ENCODE measurements around the gene SDR42E2. TPM values are rescaled to one million over a fixed set of nuclear protein-coding genes. Genes with fewer than 3 reads are reported as not detected.

SDR42E2 gene
- polyA plus RNA-seq, 2 of the 4 experiments (the other 2 are of a cell fraction): not detected

- ChIA-PET CTCF (interaction anchor here (1.0 to 24.4 kb wide), 17 partner anchors 11 to 253 kb away, joined by 3 to 320 read pairs (median 5); partner anchors contain the start of genes POLR3E and UQCRC2), POLR2A (interaction anchor here (0.6 to 1.4 kb wide), 3 partner anchors 25 to 898 kb away, joined by 5 to 16 read pairs (median 7); no protein-coding TSS in a partner anchor)
- TF ChIP-seq MAZ (IDR thresholded peaks at IDR 0.05; ENCODE audit: borderline replicate concordance, low read depth, low read length) (no peak), KDM1A (IDR thresholded peaks at IDR 0.05; ENCODE audit: low read depth) (peak; percentile 86), NFE2L2 (conservative IDR thresholded peaks at IDR 0.05; ENCODE audit: low read length) (no peak), RCOR1 (IDR thresholded peaks at IDR 0.05; ENCODE audit: low read depth, low read length) (no peak), RFX5 (IDR thresholded peaks at IDR 0.05) (no peak)
- peak overlapping the region; percentile 87 for H3K4me2 ChIP-seq
- WGBS (ENCODE audit: missing lambda C conversion rate): 16% methylated on average over 28 of the region's 35 CpGs
- ATAC-seq: peak; percentile 47 to 63; a peak in 5 of 6 replicates
- peak overlapping the region; percentile 84 for H3K4me3 ChIP-seq
- peak; percentile 33 to 37 for DNase-seq (ENCODE audit: low read depth in 1 of 2, low spot score in 1 of 2)
- H3K27ac ChIP-seq: peak overlapping the region; percentile 90 to 94
- H3K4me1 ChIP-seq: peaks cover 12% of the 10 kb centered on the region
- FAIRE-seq: no peak
- H3K9me3 ChIP-seq: peaks cover 8% of the 10 kb centered on the region
Measured at GRCh38 chr16:22206842-22207714, 44.8 kb downstream of the SDR42E2 start.

- DNase-seq (ENCODE audit: low read depth in 1 of 2, low spot score in 1 of 2) (no peak), ATAC-seq (no peak), FAIRE-seq (no peak)
- WGBS (ENCODE audit: missing lambda C conversion rate): 81% methylated on average over 10 of the region's 10 CpGs
- Histone ChIP-seq H3K9me3 (peaks cover 8% of the 10 kb centered on the region), H3K4me1 (peaks cover 12% of the 10 kb centered on the region), H3K4me2 (peak overlapping the region; percentile 87), H3K27ac (peak overlapping the region in 1 of 2 experiments; percentile 94; a peak in 3 of 6 replicates), H3K4me3 (peak overlapping the region; percentile 84)
- POLR2A ChIA-PET: interaction anchor here (0.6 kb wide), 1 partner anchor 899 kb away, joined by 7 read pairs; no protein-coding TSS in a partner anchor
- TF ChIP-seq JUN (IDR thresholded peaks at IDR 0.05) (no peak), EHMT2 (IDR thresholded peaks at IDR 0.05; ENCODE audit: low read depth) (no peak), CTCF (IDR thresholded peaks at IDR 0.05) (no peak), RFX5 (IDR thresholded peaks at IDR 0.05) (no peak), FOSL2 (IDR thresholded peaks at IDR 0.05) (no peak), FOSL2 (CRISPR knock-in tag; IDR thresholded peaks at IDR 0.05) (no peak), HOXB5 (CRISPR knock-in tag; IDR thresholded peaks at IDR 0.05) (no peak), HOXB13 (CRISPR knock-in tag; IDR thresholded peaks at IDR 0.05; ENCODE audit: low read depth) (no peak)
- CTCF ChIA-PET: interaction anchor here (1.1 to 24.4 kb wide), 8 partner anchors 10 to 254 kb away, joined by 3 to 320 read pairs (median 4); partner anchors contain the start of genes POLR3E and UQCRC2
Measured at GRCh38 chr16:22207715-22208360, 45.5 kb downstream of the SDR42E2 start.

- TF ChIP-seq ELK1 (IDR thresholded peaks at IDR 0.05; ENCODE audit: low read depth, low read length) (no peak), BHLHE40 (IDR thresholded peaks at IDR 0.05; ENCODE audit: low read depth, low read length) (no peak), JUNB (IDR thresholded peaks at IDR 0.05) (no peak), CTCF (IDR thresholded peaks at IDR 0.05) (no peak), MAFK (IDR thresholded peaks at IDR 0.05; ENCODE audit: partially characterized antibody) (no peak), CEBPB (IDR thresholded peaks at IDR 0.05) (no peak), EP300 (IDR thresholded peaks at IDR 0.05) (no peak), FOSB (CRISPR knock-in tag; IDR thresholded peaks at IDR 0.05) (no peak)
- Histone ChIP-seq H3K9me3 (peaks cover 8% of the 10 kb centered on the region), H3K27ac (no peak overlapping the region), H3K4me2 (no peak overlapping the region), H3K4me1 (peaks cover 9% of the 10 kb centered on the region), H3K4me3 (no peak overlapping the region)
- FAIRE-seq (no peak), DNase-seq (ENCODE audit: low read depth in 1 of 2, low spot score in 1 of 2) (no peak), ATAC-seq (no peak)
- ChIA-PET CTCF (interaction anchor here (1.0 to 24.4 kb wide), 7 partner anchors 10 to 110 kb away, joined by 3 to 320 read pairs (median 3); partner anchors contain the start of gene POLR3E), POLR2A (no interaction called here)
- 91% methylated on average over 6 of the region's 6 CpGs for WGBS (ENCODE audit: missing lambda C conversion rate)
Measured at GRCh38 chr16:22210285-22210684, 48.0 kb downstream of the SDR42E2 start.

Measured in A549 (cell line).